Measurements from ENCODE around the gene CGB2. TPM values are rescaled to one million over a fixed set of nuclear protein-coding genes. Genes with fewer than 3 reads are reported as not detected.
"Not testable (repeated sequence)": the region's sequence is repeated elsewhere in the genome, so short reads cannot be mapped to it uniquely, and the experiment has no call there.

Gene CGB2
- total RNA-seq = not detected in 2 replicates

DNA sequence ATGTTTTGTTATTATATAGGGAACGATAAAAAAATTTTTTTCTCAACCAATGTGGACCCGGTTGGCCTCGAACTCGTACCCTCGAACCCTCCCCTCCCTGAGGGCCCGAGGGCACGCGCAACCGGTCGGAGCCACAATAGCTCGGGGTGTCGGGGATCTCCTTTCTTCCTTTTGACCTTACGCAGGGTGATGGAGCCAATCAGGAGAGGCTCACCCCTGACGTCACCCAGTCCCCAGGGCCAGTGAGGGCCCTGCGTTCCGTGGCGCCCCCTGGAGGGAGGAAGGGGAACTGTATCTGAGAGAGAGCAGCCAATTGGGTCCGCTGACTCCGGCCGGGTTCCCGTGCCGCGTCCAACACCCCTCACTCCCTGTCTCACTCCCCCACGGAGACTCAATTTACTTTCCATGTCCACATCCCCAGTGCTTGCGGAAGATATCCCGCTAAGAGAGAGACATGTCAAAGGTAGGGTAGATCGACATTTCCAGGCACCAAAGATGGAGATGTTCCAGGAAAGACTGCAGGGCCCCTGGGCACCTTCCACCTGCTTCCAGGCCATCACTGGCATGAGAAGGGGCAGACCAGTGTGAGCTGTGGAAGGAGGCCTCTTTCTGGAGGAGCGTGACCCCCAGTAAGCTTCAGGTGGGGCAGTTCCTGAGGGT is at the start of gene CGB2:
CGB2 (plus strand) TSS at position 249 of the 660 bp plus-strand sequence; CDS start at position 455, 206 bp downstream.
- H3K36me3 ChIP-seq (ENCODE audit: insufficient read depth, low read length); H3K79me2 ChIP-seq (ENCODE audit: insufficient read depth, low read length); H3K4me1 ChIP-seq (ENCODE audit: insufficient read depth, low read length); H2AFZ ChIP-seq (ENCODE audit: low read length); H3K9me3 ChIP-seq (ENCODE audit: low read depth, low read length); H4K20me1 ChIP-seq (ENCODE audit: insufficient read depth, low read length); H3K4me3 ChIP-seq (ENCODE audit: insufficient read depth, low read length); H3K4me2 ChIP-seq (ENCODE audit: insufficient read depth, low read length); H3K27me3 ChIP-seq (ENCODE audit: insufficient read depth, low read length); H3K27ac ChIP-seq (ENCODE audit: low read depth, low read length): not testable (repeated sequence)
- DNase-seq (ENCODE audit: insufficient read length, low spot score, missing footprints) = peak; percentile 61
- TF ChIP-seq, protein P1, sequence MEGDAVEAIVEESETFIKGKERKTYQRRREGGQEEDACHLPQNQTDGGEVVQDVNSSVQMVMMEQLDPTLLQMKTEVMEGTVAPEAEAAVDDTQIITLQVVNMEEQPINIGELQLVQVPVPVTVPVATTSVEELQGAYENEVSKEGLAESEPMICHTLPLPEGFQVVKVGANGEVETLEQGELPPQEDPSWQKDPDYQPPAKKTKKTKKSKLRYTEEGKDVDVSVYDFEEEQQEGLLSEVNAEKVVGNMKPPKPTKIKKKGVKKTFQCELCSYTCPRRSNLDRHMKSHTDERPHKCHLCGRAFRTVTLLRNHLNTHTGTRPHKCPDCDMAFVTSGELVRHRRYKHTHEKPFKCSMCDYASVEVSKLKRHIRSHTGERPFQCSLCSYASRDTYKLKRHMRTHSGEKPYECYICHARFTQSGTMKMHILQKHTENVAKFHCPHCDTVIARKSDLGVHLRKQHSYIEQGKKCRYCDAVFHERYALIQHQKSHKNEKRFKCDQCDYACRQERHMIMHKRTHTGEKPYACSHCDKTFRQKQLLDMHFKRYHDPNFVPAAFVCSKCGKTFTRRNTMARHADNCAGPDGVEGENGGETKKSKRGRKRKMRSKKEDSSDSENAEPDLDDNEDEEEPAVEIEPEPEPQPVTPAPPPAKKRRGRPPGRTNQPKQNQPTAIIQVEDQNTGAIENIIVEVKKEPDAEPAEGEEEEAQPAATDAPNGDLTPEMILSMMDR (IDR thresholded peaks at IDR 0.05; ENCODE audit: extremely low read depth, low read depth, low read length) = peak; percentile 37

DNA sequence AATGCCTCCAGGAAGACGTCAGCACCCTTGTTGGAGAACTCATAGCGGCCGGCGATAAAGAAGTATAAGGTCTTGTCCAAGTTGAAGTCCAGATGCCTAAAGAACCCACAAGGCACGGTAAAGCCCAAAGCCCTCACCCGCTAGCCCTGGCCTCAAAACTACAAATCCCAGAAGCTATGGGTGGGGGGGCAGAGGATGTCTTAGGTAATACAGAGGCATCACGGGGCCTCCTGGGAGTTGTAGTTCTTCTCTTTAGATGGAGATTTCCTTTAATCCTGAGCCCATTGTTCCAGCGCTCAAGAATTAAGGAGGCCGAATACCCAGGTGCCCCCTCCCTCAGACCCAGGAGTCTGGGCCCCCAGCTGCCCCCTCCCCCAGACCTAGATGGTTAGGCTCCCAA is 49.4 kb upstream of the CGB2 start:
- Histone ChIP-seq H3K36me3 (ENCODE audit: insufficient read depth, low read length) (peaks cover 32% of the 10 kb centered on the region), H3K4me3 (ENCODE audit: insufficient read depth, low read length) (no peak overlapping the region), H3K9me3 (ENCODE audit: low read depth, low read length) (no peaks in the 10 kb centered on the region), H3K4me1 (ENCODE audit: insufficient read depth, low read length) (peaks cover 2% of the 10 kb centered on the region), H3K27ac (ENCODE audit: low read depth, low read length) (no peak overlapping the region), H3K27me3 (ENCODE audit: insufficient read depth, low read length) (no peaks in the 10 kb centered on the region), H2AFZ (ENCODE audit: low read length) (no peak overlapping the region), H3K4me2 (ENCODE audit: insufficient read depth, low read length) (no peak overlapping the region), H3K79me2 (ENCODE audit: insufficient read depth, low read length) (no peaks in the 10 kb centered on the region), H4K20me1 (ENCODE audit: insufficient read depth, low read length) (peaks cover 3% of the 10 kb centered on the region)
- DNase-seq (ENCODE audit: insufficient read length, low spot score, missing footprints) = peak; percentile 49
- TF ChIP-seq, protein P1 (IDR thresholded peaks at IDR 0.05; ENCODE audit: extremely low read depth, low read depth, low read length) = no peak

DNA sequence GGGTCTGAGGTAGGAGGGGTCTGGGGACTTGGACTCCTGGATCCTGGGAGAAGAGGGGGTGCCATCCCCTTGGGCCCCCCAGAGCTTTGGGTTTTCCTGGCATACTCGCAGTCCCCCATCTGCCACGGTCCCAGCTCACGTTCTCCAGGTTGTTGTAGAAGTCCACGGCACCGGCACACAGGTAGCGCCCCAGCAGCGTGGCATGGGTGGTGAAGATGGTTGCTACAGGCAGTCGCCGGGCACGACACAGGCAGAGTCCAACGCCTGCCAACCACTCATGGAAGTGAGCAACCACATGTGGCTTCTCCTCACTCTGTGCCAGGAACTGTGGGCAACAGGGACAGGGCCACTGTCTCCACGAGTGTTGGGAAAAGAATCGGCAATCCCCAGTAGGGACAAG is 46.0 kb upstream of the CGB2 start:
- Histone ChIP-seq H4K20me1 (ENCODE audit: insufficient read depth, low read length) (peaks cover 6% of the 10 kb centered on the region), H3K27ac (ENCODE audit: low read depth, low read length) (no peak overlapping the region), H3K4me1 (ENCODE audit: insufficient read depth, low read length) (peaks cover 3% of the 10 kb centered on the region), H3K36me3 (ENCODE audit: insufficient read depth, low read length) (peaks cover 35% of the 10 kb centered on the region), H2AFZ (ENCODE audit: low read length) (no peak overlapping the region), H3K4me3 (ENCODE audit: insufficient read depth, low read length) (no peak overlapping the region), H3K79me2 (ENCODE audit: insufficient read depth, low read length) (peaks cover 12% of the 10 kb centered on the region), H3K9me3 (ENCODE audit: low read depth, low read length) (no peaks in the 10 kb centered on the region), H3K27me3 (ENCODE audit: insufficient read depth, low read length) (no peaks in the 10 kb centered on the region), H3K4me2 (ENCODE audit: insufficient read depth, low read length) (no peak overlapping the region)
- TF ChIP-seq, protein P1 (IDR thresholded peaks at IDR 0.05; ENCODE audit: extremely low read depth, low read depth, low read length) = no peak
- peak; percentile 22 for DNase-seq (ENCODE audit: insufficient read length, low spot score, missing footprints)

DNA sequence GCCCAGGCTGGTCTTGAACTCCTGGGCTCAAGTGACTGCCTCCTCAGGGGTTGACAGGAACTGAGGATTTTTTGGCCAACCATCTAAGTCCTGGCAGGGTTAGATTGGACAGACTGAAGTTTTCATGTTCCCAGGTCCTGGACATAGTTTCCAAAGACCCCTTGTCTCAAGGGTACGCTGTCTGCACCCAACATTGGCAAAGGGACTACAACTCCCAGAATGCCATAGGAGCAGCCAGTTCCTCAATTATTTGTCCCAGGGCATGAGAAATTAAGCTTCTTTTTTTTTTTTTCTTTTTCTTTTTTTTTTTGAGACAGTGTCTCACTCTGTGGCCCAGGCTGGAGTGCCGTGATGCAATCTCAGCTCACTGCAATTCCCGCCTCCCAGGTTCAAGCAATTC is 45.5 kb upstream of the CGB2 start:
- H3K27ac ChIP-seq (ENCODE audit: low read depth, low read length) = no peak overlapping the region
- peaks cover 3% of the 10 kb centered on the region for H3K4me1 ChIP-seq (ENCODE audit: insufficient read depth, low read length)
- H3K4me3 ChIP-seq (ENCODE audit: insufficient read depth, low read length) = no peak overlapping the region
- peaks cover 17% of the 10 kb centered on the region for H3K79me2 ChIP-seq (ENCODE audit: insufficient read depth, low read length)
- H3K4me2 ChIP-seq (ENCODE audit: insufficient read depth, low read length) = no peak overlapping the region
- TF ChIP-seq, protein P1 (IDR thresholded peaks at IDR 0.05; ENCODE audit: extremely low read depth, low read depth, low read length) = no peak
- peak; percentile 14 for DNase-seq (ENCODE audit: insufficient read length, low spot score, missing footprints)
- H3K9me3 ChIP-seq (ENCODE audit: low read depth, low read length) = no peaks in the 10 kb centered on the region
- peaks cover 10% of the 10 kb centered on the region for H4K20me1 ChIP-seq (ENCODE audit: insufficient read depth, low read length)
- peaks cover 35% of the 10 kb centered on the region for H3K36me3 ChIP-seq (ENCODE audit: insufficient read depth, low read length)
- no peak overlapping the region for H2AFZ ChIP-seq (ENCODE audit: low read length)
- H3K27me3 ChIP-seq (ENCODE audit: insufficient read depth, low read length) = no peaks in the 10 kb centered on the region

Data from osteoblast (primary cell).